Fibroblast of lung (primary cell): ENCODE measurements around the gene SH2D5. TPM values are rescaled to one million over a fixed set of nuclear protein-coding genes. Genes with fewer than 3 reads are reported as not detected.
A peak's percentile ranks its signal among the peaks of the same experiment; 100 is the strongest.

Source experiments
- DNase-seq, 2 donors: peaks; one replicate each; pipeline versions ENCODE4 v3.0.0 to v3.0.0-alpha.2; 2010; ENCODE audit warnings: low read depth in 2 of 2
- H2AFZ ChIP-seq: 2 replicates; pipeline ENCODE4 v1.5.1; 2012; ENCODE audit warnings: low read length, control low read depth, inconsistent platforms
- H3K27ac ChIP-seq: 2 replicates; pipeline ENCODE4 v1.5.1; 2011; ENCODE audit warnings: low read length, control low read depth; ENCODE audit not compliant: insufficient read depth
- H3K27me3 ChIP-seq: 2 replicates; pipeline ENCODE4 v1.5.1; 2011; ENCODE audit warnings: mild to moderate bottlenecking, low read length; ENCODE audit not compliant: control insufficient read depth, insufficient read depth
- H3K36me3 ChIP-seq: 2 replicates; pipeline ENCODE4 v1.5.1; 2011; ENCODE audit warnings: low read length; ENCODE audit not compliant: control insufficient read depth, insufficient read depth
- H3K4me1 ChIP-seq: 2 replicates; pipeline ENCODE4 v1.5.1; 2011; ENCODE audit warnings: low read length; ENCODE audit not compliant: control insufficient read depth, insufficient read depth; ENCODE audit errors: extremely low read depth
- H3K4me2 ChIP-seq: 2 replicates; pipeline ENCODE4 v1.5.1; 2011; ENCODE audit warnings: low read length, control low read depth; ENCODE audit not compliant: insufficient read depth; ENCODE audit errors: extremely low read depth
- H3K4me3 ChIP-seq, 4 experiments: fragments of 200-600 bp in 1 of 4; sonication (generic) in 1 of 4; replicated peaks in 1 of 4; 2 replicates each; pipeline ENCODE4 v1.5.1; 2011 to 2016; ENCODE audit warnings: low read length in 4 of 4, low read depth in 3 of 4, mild to moderate bottlenecking in 3 of 4, control low read depth in 2 of 4, inconsistent platforms in 1 of 4, mixed read lengths in 1 of 4; ENCODE audit not compliant: insufficient read depth in 1 of 4; ENCODE audit errors: control extremely low read depth in 1 of 4
- H3K79me2 ChIP-seq: 2 replicates; pipeline ENCODE4 v1.5.1; 2012; ENCODE audit warnings: mild to moderate bottlenecking, low read length, inconsistent platforms; ENCODE audit not compliant: control insufficient read depth, insufficient read depth
- H3K9ac ChIP-seq: 2 replicates; pipeline ENCODE4 v1.5.1; 2011; ENCODE audit warnings: mild to moderate bottlenecking, low read length, control low read depth; ENCODE audit not compliant: insufficient read depth
- H3K9me3 ChIP-seq: 2 replicates; pipeline ENCODE4 v1.5.1; 2012; ENCODE audit warnings: low read depth, low read length; ENCODE audit not compliant: control insufficient read depth, insufficient read depth
- H4K20me1 ChIP-seq: 2 replicates; pipeline ENCODE4 v1.5.1; 2011; ENCODE audit warnings: low read length; ENCODE audit not compliant: control insufficient read depth, insufficient read depth; ENCODE audit errors: extremely low read depth
- EZH2 ChIP-seq: IDR thresholded peaks from 2 replicates; pipeline ENCODE4 v1.5.1; 2012; ENCODE audit warnings: low read length, control low read depth, mild to moderate bottlenecking; ENCODE audit errors: missing control alignments
- polyA plus RNA-seq, 2 donors: library from polyadenylated mRNA; depleted of rRNA in 1 of 2; stranded (reverse) in 1 of 2; unstranded in 1 of 2; fragments of >200 nt; gene quantifications; 2 replicates each; pipeline ENCODE4 v1.2.1, GENCODE V29; 2011 to 2012; ENCODE audit warnings: missing spikeins in 1 of 2
- total RNA-seq: library from RNA; depleted of rRNA; stranded (reverse); fragments of >200 nt; gene quantifications from 2 replicates; pipeline ENCODE4 v1.2.1, GENCODE V29; 2014
- TF ChIP-seq, protein P1 (sequence below), 2 donors: IDR thresholded peaks in 1 of 2; conservative IDR thresholded peaks in 1 of 2; 1 replicate in 1 of 2; 2 replicates in 1 of 2; pipeline ENCODE4 v1.5.1; 2011 to 2012; ENCODE audit warnings: low read length in 2 of 2, control low read depth in 1 of 2, inconsistent platforms in 1 of 2, low read depth in 1 of 2, mild to moderate bottlenecking in 1 of 2

SH2D5 gene
- total and polyA plus RNA-seq, 2 donors (not counting 1 experiment from before 2014, with no cell fraction given): 3.6 to 5.0 TPM

DNA sequence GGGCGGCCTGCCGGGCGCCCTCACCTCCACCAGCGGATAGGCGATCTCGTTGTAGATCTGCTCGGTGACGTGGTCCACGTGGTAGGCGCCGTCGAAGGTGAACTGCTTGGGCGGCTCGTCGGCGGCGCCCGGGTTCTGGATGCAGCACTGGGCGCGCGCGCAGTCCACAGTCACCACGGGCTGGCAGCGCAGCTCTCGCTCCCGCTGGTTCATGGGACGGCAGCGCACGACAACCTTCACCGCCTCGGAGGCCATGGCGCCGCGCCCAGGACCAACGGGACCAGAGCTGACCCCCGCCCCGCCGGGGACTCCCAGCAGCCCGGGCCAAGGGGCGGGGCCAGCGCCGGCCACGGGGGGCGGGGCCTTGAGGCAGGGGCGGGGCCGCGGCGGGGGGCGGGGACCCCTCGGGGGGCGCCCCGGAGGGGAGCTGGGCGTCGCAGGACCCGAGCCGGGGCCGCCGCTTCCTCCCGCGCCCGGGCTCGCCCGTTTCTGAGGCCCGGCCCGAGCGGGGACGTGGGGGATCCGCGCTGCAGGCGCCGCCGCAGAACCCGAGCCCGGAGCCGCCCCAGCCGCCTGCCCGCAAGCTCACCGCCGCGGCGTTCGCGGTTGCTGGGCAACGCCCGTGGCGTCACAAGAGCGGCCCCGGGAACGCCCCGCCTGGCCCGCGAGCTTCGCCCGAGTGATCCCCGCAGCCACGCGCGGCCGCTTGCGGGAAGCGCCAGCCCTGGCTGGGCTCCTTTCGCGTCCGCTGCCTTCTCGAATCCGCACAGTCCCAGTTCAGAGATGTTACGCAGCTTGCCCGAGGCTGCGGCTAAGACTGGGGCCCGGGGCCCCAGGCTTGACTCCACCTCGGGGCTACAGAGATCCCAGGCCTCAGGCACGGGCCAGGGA is 14.8 kb downstream of the SH2D5 start, which contains the start of gene KIF17:
TSS of gene KIF17 (minus strand) at position 556 of the 891 bp plus-strand sequence. CDS start at position 255, 301 bp downstream.
- Histone ChIP-seq H3K9ac (peak within 1 kb of the TSS; percentile 53), H3K4me3 (peak within 1 kb of the TSS in 3 of 4 experiments; percentile 9 to 52 (median 26)), H3K36me3 (peaks cover 2% of the 10 kb centered on the region), H3K79me2 (no peaks in the 10 kb centered on the region), H4K20me1 (no peaks in the 10 kb centered on the region), H3K4me2 (peak within 1 kb of the TSS; percentile 51), H3K27me3 (no peaks in the 10 kb centered on the region), H3K27ac (no peak within 1 kb of the TSS), H3K4me1 (peaks cover 2% of the 10 kb centered on the region), H3K9me3 (no peaks in the 10 kb centered on the region), H2AFZ (peak within 1 kb of the TSS; percentile 41)
- no peak for TF ChIP-seq EZH2
- TF ChIP-seq, protein P1, sequence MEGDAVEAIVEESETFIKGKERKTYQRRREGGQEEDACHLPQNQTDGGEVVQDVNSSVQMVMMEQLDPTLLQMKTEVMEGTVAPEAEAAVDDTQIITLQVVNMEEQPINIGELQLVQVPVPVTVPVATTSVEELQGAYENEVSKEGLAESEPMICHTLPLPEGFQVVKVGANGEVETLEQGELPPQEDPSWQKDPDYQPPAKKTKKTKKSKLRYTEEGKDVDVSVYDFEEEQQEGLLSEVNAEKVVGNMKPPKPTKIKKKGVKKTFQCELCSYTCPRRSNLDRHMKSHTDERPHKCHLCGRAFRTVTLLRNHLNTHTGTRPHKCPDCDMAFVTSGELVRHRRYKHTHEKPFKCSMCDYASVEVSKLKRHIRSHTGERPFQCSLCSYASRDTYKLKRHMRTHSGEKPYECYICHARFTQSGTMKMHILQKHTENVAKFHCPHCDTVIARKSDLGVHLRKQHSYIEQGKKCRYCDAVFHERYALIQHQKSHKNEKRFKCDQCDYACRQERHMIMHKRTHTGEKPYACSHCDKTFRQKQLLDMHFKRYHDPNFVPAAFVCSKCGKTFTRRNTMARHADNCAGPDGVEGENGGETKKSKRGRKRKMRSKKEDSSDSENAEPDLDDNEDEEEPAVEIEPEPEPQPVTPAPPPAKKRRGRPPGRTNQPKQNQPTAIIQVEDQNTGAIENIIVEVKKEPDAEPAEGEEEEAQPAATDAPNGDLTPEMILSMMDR (conservative IDR thresholded peaks at IDR 0.05 in 1 of 2, IDR thresholded peaks at IDR 0.05 in 1 of 2; ENCODE audit: low read depth in 1 of 2, low read length in 2 of 2): no peak
- DNase-seq: peak; percentile 69 to 78

DNA sequence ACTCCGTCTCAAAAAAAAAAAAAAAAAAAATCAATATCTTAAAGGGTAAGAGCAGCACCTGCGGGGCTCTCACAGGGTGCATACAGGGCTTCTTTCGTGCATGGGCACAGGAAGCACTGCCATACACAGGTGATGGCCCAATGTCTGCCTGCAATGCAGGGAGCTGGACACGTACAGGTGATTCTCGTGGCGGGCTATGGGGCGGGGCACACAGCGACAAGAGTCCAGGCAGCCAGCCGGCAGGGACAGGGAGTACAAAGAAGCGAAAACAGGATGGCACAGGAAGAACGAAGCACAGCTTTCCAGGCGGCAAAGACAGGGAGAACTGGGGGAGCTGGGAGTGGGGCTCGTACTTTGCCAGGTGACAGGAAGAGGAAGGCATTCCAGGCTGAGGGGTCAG is 16.3 kb downstream of the SH2D5 start:
- no peak for DNase-seq
- Histone ChIP-seq H2AFZ (no peak overlapping the region), H3K4me2 (no peak overlapping the region), H3K79me2 (no peaks in the 10 kb centered on the region), H3K9me3 (no peaks in the 10 kb centered on the region), H3K27me3 (no peaks in the 10 kb centered on the region), H3K36me3 (no peaks in the 10 kb centered on the region), H3K27ac (no peak overlapping the region), H3K4me1 (peaks cover 2% of the 10 kb centered on the region), H4K20me1 (no peaks in the 10 kb centered on the region), H3K9ac (no peak overlapping the region), H3K4me3 (no peak overlapping the region)
- no peak for TF ChIP-seq EZH2
- TF ChIP-seq, protein P1 (conservative IDR thresholded peaks at IDR 0.05 in 1 of 2, IDR thresholded peaks at IDR 0.05 in 1 of 2; ENCODE audit: low read depth in 1 of 2, low read length in 2 of 2): no peak

DNA sequence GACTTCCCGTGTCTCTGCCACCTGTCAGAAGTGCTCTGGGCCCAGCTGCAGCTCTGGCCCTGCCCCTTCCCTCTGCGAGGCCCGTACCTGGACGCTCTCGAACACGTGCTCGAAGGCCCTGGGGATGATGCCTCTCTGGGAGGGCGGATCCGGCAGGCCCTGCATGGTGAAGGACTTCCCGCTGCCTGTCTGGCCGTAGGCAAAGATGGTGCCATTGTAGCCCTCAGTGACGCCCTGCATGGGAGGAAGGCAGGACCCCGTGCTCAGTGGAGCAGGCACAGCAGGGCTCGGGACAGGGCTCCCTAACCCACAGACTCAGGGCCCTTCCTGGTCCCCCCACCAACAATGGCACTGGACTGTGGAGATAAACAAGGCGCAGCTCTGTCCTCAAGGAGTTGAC is 17.1 kb downstream of the SH2D5 start:
- Histone ChIP-seq H3K36me3 (no peaks in the 10 kb centered on the region), H3K79me2 (no peaks in the 10 kb centered on the region), H2AFZ (no peak overlapping the region), H4K20me1 (no peaks in the 10 kb centered on the region), H3K27ac (no peak overlapping the region), H3K4me1 (peaks cover 2% of the 10 kb centered on the region), H3K4me2 (no peak overlapping the region), H3K4me3 (no peak overlapping the region), H3K9me3 (no peaks in the 10 kb centered on the region), H3K9ac (no peak overlapping the region), H3K27me3 (no peaks in the 10 kb centered on the region)
- TF ChIP-seq EZH2: no peak
- TF ChIP-seq, protein P1 (conservative IDR thresholded peaks at IDR 0.05 in 1 of 2, IDR thresholded peaks at IDR 0.05 in 1 of 2; ENCODE audit: low read depth in 1 of 2, low read length in 2 of 2): no peak
- no peak for DNase-seq
